ENCODE results near the gene NXNL1.
A peak's percentile ranks its signal among the peaks of the same experiment; 100 is the strongest.

NXNL1 gene

GRCh38 chr19:17455308-17456123 is 5.2 kb downstream of the NXNL1 start:
- no peak for DNase-seq

- no peak for DNase-seq
Measured at GRCh38 chr19:17454576-17455071, 6.1 kb downstream of the NXNL1 start.

- no peak for DNase-seq
Measured at GRCh38 chr19:17451820-17452219, 8.9 kb downstream of the NXNL1 start.

GRCh38 chr19:17450264-17451075 is 10.3 kb downstream of the NXNL1 start:
- no peak for DNase-seq

GRCh38 chr19:17448131-17448967 is 12.4 kb downstream of the NXNL1 start, which contains the start of gene TMEM221:
Gene TMEM221, minus strand, starts transcription at chr19:17448668. Its CDS starts 206 bp downstream, at chr19:17448462.
- no peak for DNase-seq

- no peak for DNase-seq
Measured at GRCh38 chr19:17447704-17448130, 13.0 kb downstream of the NXNL1 start.

GRCh38 chr19:17445526-17446165 is 15.1 kb downstream of the NXNL1 start:
- no peak for DNase-seq

GRCh38 chr19:17441241-17442021 is 19.3 kb downstream of the NXNL1 start:
- DNase-seq: no peak

GRCh38 chr19:17436874-17437267 is 23.9 kb downstream of the NXNL1 start:
- DNase-seq: no peak

GRCh38 chr19:17436094-17436873 is 24.4 kb downstream of the NXNL1 start:
- DNase-seq: no peak

GRCh38 chr19:17435218-17435617 is 25.5 kb downstream of the NXNL1 start:
- no peak for DNase-seq

GRCh38 chr19:17431417-17431816 is 29.3 kb downstream of the NXNL1 start:
- no peak for DNase-seq

- DNase-seq: no peak
Measured at GRCh38 chr19:17429641-17430113, 31.0 kb downstream of the NXNL1 start.

GRCh38 chr19:17424743-17425365 is 35.9 kb downstream of the NXNL1 start:
- no peak for DNase-seq

- no peak for DNase-seq
Measured at GRCh38 chr19:17423429-17424208, 37.1 kb downstream of the NXNL1 start.

- no peak for DNase-seq
Measured at GRCh38 chr19:17421942-17422341, 38.8 kb downstream of the NXNL1 start.

- DNase-seq: no peak
Measured at GRCh38 chr19:17420475-17420924, 40.2 kb downstream of the NXNL1 start.

- DNase-seq: peak; percentile 92
Measured at GRCh38 chr19:17419621-17420474, 40.9 kb downstream of the NXNL1 start, which contains the start of gene MVB12A. Gene MVB12A, plus strand, starts transcription at chr19:17420047. Its CDS starts 89 bp downstream, at chr19:17420136.
